Effector CD4-positive, alpha-beta T cell (primary cell): ENCODE results near the gene ARAP2.

Source experiments
- DNase-seq: peaks from one replicate; pipeline ENCODE4 v3.0.0-alpha.2; 2020

The ARAP2 gene

DNA sequence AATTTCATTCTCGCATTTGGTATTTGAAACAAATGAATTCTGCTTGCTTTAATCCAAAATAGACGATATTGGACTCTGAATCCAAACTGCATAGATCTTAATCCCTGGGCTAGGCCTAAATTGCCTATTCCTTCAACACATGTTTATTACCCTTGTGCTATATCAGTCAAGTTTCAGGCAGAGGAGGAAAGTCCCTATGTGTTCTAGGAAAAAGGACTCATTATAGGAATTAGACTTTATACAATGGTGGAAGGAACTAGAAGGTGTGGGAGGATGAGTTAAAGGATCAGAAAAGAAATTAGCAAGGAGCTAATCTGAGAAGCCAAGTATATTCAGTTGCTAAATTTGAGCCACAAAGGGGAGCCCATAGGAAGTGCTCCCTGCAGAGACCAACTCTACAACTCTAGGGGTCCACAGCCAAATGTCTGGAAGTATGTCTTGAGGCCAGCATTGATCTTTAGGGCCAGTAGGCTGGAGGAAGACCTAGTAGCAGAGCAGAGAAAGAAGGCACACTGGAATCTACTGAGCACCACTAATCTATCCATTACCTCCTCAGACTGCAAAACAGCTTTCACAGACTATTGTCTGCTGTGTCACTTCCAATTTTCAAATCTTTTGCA, 20.0 kb upstream of the ARAP2 start:
- no peak for DNase-seq

DNA sequence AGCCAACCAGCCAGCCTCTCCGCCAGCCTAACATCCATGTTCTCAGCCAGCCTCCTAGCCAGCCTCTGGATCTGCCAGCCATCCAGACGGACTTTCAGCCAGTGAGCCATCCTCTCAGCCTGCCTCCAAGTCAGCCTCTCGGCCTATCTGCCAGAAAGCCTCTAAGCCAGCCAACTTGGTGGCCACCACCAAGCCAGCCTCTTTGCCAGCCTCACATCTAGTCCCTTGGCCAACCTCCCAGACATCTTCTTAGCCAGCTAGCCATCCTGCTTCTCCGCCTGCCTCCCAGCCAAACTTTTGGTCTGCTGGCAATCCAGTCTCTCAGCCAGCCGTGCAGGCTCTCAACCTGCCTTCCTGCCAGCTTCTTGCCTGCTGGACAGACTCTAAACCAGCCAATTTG, 16.4 kb upstream of the ARAP2 start:
- no peak for DNase-seq

DNA sequence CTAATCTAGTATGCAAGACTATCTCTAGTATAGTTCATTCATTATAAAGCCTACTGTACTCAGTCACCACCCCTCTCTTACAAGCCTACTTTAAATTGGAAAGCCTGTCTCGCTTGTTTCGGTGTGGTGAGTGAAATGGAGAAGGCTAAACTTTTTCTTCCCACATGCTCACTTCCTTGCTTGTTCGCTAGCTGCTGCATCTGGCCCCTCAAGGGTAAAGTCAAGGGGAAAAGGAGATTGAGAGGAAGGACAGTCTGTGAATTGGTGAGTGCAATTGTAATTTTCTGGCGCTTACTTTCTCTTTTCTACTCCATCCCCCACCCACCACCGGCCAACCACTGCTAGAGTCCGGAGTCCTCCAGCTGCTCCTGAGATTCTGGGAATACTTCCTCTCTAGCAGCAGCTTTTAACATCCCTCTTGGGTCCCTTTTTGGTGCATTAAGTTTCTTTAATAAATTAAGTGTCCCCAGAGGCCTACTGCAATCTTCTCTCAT, 12.1 kb upstream of the ARAP2 start:
- DNase-seq: no peak

DNA sequence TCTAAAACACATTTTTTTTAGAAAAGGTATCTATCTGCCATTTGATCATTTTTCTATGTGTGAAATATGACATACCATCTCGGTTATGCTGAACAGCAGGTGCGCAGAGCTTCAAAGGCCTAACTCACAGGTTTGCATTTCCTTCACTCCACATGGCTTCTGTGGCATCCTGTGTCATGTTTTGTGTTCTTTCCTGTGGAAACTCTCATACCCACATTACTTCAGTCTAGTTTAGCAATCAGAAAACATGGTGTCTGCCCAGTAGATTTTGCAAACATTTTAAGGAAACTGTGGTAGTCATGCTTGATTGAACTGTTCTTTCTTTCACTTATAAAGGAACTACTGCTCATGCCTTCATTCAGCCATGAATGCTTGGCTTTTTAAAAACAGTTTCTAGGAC, 11.3 kb upstream of the ARAP2 start:
- peak; percentile 60 for DNase-seq

DNA sequence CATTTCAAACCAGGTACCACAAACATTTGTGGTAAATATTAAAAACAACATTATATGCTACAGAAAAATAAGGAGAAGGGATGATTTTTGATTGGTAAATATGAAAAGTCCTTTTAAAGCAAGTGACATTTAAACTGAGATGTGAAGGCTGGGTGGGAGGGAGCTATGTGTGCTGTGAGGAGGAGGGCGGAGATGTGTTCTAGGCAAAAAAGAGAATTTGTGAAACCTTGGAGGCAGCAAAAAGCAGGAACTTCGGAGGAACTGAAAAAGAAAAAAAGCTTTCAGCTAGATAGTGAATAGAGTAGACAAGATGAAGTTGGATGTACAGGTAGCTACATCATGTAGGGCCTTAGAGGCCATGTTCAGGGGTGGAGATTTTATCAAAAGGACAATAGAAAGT, 10.1 kb upstream of the ARAP2 start:
- DNase-seq: no peak

DNA sequence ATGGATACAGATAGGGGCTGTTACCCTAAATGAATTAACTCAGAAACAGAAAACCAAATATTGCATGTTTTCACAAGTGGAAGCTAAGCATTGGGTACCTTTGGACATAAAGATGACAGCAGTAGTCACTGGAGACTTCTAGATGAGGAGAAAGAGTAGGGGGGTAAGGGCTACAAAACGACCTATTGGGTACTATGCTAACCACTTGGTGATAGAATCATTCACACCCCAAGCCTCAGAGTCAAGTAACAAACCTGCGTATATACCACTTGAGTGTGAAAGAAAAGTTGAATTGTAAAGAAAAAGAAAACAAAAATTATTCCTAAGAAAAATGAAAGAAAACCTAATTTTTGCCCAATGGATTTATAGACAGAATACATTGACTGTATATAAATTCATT, 7.7 kb upstream of the ARAP2 start:
- no peak for DNase-seq

DNA sequence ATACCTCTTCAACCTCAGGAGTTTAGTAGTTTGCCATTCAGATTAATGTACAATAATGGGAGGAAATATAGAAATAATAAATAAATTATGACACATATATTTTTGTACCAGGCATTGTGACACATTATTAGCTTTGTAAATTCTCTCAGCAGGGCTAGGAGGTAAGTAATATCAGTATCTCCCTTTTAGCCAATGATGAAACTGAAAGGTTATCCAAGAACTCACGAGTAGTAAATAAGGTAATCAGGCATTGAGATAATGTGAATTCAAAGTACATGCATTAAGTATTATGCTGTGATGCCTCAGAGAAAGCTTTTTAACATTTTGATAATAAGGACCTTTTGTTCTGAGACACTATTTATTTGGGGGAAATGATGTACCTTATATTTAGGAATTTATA, 5.3 kb upstream of the ARAP2 start:
- DNase-seq: no peak

DNA sequence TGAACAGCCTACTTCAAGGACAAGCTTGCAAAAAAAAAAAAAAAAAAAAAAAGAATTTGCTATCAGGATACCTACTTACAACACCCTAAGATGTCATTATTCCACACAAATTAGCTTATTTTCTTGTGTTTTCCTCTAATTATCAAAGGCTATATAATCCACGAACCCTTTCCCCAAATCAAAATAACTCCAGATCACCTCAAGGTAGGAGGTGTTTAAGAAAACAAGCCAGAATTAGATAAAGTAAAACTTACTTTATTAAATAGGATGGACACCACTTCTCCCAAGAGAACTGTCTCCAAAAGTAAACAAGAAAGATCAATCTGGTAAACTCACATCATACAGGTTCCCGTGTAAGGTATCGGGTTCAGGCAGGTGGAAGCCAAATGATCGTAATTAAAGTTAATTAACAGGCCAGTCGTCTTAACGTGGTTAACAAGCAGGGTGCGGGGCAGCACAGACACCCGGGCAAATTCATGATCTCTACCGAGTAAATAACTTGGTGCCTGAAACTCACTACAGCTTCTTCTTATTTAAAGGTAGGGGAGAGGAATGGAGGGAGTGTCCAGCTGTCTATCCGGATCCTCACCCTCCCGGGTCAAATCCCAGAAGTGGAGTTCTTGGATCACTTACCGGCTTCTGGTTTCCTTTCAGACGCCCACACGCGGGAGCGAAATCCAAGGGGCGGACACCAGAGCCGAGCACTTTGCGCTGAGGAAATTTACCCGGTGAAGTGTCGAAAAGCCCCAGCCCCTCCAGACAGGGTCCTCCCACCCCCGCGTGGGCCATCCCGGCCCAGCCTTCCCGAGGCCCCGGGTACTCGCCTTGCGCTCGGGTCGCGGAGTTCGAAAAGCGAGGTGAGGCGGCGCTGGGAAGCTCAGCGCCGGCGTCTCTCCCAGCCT, 708 bp downstream of the ARAP2 start:
- DNase-seq: peak; percentile 33

DNA sequence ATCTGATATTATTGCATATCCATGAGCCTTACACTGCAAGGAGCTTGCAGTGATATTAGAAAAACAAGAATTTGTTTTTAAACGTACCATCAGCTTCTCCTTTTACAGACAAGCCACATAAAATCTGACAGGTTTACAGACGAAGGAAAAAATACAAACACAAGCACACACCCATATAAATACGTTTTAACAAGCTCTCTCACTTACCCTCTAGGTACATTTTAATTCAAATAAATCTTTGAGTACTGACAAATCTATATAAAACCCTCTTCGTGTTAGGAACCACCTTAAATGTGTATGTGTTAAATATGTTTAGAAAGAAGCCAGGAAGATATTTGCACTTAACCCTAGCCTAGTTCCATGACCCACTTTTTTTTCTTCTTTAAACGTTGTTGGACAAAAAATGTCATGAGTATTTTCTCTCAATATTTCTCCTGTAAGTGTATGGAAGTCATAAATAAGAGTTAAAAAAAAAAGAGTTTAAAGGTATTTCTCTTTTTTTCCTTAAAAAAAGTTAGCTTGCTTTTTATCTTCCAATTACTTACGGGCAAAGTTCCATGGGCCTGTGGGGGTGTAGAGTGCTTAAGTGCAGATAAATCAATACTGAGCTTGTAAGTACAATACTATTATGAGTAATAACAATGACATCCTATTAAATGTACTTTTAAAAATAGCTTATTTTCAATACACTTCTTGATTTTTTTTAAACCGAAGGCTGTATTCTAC, 1.5 kb downstream of the ARAP2 start:
- DNase-seq: no peak

DNA sequence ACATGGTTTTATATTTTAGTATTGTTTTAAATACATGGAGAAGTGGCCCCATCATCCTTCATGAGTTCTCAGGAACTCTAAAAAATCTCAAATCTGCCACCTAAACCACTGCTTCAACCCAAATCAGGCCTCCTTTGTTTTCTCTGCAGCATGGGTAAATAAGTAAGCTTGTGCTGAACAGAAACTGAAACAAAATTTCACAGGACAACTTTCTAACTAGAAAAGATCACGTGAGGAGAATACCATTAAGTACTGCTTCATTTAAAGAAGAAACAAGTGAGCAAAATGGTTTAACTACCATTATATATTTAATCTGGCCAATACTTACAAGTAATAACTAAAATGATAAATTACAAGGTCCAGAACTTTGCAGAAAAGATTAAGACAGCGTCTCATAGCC, 2.5 kb downstream of the ARAP2 start:
- no peak for DNase-seq

DNA sequence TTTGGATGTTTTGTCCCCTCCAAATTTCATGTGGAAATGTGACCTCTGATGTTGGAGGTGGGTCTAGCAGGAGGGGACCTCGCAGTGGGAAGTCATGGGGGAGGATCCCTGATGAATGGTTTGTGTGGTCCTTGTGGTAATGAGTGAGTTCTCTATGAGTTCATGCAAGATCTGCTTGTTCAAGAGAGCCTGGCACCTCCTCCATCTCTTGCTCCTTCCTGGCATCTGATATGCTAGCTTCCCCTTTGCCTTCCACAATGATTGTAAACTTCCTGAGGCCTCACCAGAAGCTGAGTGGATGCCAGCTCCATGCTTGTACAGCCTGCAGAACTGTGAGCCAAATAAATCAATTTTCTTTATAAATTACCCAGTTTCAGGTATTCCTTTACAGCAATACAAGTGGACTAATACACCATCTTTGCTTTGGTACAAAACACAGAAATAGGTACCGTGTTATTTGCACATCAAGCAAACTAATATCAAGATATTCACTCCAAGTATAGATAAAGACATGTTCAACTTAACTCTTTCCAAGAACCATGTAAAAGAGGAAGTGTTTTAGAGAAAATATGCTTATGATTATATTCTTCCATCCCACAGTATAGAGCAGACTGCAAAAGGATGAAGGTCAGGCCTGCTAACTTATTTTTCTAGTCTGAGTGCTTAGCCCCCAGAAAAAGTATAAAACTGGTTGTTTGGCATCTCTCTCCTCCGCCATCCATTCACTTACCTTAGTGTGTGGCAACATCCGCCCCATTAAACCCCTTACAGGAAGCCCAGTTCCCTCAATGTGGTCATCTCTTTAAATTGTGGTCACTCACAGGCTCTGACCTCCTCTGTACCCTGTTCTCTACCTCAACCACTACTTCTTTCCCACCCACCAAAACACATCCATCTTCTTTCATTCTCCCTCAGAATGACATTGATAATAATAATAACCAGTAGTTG, 6.7 kb downstream of the ARAP2 start:
- DNase-seq: no peak

DNA sequence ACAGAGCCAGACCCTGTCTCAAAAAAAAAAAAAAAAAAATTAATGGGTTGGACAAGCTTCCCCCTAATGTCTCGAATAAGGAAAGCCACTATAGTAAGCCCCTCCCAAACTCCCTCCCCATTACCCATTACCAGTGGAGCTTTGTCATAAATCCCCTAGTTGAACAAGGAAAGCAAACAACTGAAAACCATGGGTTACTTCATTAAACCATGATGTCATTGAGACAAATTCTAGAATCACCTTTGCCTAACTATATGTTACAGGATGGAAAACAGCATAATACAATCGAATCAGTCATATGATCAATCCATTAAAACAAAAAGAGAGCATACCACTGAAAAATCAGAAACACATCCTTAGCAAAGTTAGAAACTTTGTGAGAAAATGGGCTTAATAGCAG, 8.2 kb downstream of the ARAP2 start:
- no peak for DNase-seq

DNA sequence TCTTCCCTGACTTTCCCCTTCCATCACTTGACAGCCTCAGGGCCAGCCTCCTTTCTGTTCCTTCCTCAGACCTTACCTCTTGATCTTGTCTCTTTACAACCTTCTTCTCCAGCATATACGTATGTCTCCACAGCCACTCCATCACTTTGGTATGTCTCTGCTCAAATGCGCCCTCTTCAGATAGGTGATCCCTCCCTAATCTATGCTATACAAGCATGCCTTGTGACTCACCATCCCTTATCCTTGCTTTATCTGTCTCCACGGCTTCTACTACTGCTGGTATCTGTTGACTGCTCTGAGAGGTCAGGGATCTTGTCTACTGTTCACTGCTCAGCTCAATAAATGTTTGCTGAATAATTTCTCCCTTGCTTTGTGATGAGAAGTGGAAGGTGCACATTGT, 9.0 kb downstream of the ARAP2 start:
- DNase-seq: no peak

DNA sequence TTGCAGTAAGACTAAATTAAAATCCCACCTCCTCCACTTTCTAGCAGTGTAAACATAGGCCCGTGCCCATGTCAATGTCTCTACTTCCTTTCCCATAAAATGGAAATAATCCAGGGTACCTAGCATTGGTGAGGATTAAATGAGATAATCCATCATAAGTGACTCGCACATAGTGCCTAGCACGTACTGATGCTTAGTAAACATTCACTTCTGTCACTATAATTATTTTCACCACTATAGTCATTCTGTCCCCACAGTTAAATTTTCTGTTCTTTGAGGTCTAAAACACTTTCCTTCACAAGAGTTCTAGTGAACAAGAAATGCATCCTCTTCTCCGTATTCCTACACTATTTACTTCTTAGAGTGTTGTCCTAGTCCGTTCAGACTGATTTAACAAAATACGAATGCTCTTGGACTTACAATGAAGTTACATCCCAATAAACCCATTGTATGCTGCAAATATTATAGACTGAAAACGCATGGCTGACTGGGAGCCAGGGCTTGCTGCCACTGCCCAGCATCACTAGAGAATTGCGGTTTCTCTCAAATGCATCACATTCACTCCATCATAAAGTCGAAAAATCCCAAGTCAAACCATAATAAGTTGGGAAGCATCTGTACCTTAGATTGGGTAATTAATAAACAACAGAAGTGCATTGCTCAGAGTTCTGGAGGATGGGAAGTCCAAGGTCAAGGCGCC, 10.6 kb downstream of the ARAP2 start:
- DNase-seq: no peak

DNA sequence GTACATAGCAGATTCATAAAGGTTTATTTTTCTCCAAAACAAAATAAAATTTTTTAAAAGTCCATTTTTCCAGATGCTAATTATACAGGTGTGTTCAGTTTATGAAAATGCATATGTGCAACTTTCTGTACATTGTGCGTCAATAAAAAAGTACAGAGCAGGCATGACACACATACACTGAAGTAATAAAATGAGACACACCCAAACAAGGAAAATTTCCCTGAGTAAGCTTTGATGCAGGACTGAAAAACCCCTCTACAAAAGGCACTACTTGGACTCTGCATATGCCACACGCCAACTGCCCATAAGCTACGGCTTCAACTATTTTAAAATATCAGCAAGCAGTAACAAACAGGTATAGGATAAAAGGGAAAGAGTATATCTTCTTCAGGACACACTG, 13.8 kb downstream of the ARAP2 start:
- no peak for DNase-seq

DNA sequence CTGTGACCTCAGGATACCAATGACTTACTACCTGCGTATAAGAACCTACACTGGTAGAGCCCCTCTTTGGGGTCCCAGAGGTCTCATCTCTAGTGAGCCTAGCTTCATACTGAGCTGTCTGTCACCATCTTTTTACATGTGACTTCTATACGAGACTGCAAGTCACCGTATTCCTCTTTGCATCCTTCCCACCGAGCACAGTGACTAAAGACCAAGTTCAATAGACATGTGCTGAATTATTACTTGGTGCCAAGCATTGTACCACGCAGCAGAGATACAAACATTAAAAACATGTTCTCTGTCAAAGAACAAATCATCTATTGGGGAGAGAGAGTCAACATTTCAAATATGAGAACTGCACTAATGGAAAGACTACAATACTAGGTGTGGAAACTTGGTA, 16.4 kb downstream of the ARAP2 start:
- DNase-seq: no peak

DNA sequence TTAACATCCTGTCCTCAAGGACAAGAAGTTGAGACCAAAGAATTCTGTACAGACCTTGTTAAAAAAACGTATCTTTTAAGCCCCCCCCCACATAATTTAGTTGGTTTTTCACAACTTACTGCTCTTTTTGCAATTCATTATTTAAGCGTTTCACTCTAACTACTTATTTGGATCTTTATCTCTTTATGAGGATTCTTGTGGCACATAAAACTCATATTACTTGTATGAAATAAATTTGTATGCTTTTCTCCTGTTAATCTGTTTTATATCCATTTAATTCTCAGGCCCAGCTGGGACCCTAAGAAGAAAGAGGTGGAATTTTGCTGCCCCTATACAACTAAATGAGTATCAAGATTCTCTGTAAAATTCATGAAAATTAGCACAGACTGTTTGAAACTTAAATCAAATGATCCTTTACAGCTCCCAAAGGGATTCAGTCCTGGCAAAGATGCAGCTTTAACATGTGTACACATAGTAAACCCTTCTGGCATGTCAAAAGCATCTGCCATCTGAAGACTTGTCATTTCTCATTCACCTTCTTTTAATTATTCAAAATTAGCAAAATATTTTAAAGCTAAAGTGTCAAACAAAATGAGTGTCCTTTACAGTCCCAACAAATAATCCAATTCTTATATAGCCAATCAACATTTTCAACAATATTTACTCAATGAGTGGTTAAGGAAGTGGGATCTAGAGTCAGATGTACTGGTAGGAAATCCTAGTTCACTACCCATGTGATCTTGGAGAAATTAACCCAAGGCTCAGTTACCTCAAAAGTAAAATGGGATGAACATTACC, 17.7 kb downstream of the ARAP2 start:
- DNase-seq: no peak

DNA sequence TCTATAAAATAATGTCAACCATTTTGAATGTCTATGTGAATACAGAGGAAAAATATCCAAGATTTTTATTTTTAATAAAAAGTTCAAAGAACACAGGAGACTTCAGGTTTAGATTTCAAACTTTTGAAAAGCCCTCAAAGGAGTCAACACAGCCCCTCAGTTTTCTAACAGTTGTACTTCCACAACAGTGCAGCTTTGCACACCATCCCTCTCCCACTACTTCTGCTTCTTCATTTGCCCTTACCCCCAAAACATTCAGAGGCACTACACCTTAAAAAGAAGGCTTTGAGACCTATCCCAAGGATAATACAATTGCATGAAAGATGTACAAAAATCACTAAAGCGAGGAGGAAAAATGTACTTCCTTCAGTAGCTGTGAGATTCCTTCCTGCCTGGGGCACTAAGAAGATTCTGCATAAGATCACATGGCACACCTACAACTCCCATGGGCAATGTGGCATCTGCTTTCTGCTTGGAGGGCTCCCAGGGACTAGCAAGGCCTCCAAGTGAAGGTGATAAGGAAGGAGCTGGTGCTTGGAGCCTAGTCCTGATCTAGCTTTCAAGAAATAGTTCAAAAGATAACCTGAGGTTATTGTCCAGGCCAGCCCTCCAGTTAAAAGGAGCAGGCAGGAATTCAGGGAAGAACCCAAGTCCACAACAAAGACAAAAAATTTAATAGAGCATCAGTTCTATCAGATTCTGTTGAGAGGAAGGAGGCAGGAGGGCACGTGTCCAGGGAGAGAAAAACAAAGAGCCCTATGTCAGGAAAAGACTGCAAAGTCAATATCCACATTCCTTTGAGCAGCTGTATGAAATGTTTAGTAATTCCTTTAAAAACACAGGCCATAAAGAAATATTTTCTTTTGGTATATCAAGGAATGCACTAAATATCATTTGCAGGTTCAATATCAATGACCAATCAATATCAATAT, 19.1 kb downstream of the ARAP2 start:
- no peak for DNase-seq

DNA sequence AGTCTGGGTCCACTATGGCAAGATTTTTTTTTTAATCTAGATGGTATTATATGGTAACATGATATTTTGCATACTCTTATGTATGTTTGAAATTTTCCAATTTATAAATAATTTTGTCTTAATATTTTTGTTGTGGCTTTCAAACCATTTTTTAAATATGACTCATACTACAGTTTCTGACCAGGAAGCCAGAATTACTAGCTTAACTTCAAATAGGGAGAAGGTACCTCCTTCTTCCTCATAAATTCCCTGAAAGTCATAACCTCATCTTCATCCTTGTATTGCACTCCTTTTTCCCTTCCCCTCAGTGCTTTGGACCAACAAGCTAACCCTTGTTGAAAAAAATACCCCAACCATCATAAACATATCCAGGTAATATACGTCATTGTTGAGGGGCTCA, 21.6 kb downstream of the ARAP2 start:
- no peak for DNase-seq

DNA sequence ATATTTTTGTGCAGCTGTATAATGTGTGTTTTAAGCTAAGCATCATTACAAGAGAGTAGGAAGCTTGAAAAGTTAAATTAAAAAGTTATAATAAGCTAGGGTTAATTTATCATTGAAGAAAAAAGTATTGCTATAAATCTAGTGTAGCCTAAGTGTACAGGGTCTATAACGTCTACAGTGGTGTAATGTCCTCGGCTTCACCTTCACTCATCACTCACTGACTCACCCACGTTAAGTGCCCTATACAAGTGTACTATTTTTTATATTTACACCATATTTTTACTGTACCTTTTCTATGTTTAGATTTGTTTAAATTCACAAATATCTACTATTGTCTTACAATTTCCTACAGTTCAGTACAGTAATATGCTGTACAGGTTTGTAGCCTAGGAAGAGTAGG, 23.5 kb downstream of the ARAP2 start:
- DNase-seq: no peak
